ENCODE measurements around the gene PRIMPOL. TPM values are rescaled to one million over a fixed set of nuclear protein-coding genes. Genes with fewer than 3 reads are reported as not detected.

The PRIMPOL gene
- total and polyA plus RNA-seq, 2 of the 4 experiments (the other 2 are of a cell fraction) = 5.6 to 8.8 TPM

DNA sequence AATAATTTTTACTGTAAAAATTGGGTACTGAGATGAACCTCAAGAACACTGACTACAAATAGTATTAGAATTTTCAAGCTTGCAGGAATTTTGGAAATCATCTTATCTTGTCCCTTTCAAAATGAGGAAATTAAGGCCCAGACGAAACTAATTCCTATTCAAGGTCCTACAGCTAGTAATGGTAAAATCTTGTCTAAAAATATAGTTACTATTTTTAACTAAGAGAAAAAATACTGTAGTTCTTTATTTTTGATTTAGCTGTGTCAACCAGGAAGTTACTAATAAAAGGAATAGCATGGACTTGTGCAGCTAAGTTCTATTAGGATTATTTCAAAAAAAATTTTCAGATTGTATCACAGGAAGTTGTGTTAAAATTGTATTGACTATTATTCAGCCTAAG lies 12.7 kb downstream of the PRIMPOL start:
- ChIA-PET CTCF (interaction anchor here (1.3 kb wide), 1 partner anchor 9 kb away, joined by 3 read pairs; no protein-coding TSS in a partner anchor), POLR2A (ENCODE audit: unreplicated experiment) (no interaction called here)
- H3K4me2 ChIP-seq (ENCODE audit: low read depth, low read length) = no peak overlapping the region
- dilution Hi-C loops (cut with HindIII; ENCODE audit: low sequenced_read_pairs, unreplicated experiment) = no loop called here
- no peak overlapping the region for H3K56ac ChIP-seq (ENCODE audit: extremely low read depth, insufficient read depth, low read length)
- no peak overlapping the region for H3K18ac ChIP-seq (ENCODE audit: low read depth, low read length)
- no peaks in the 10 kb centered on the region for H3K9me1 ChIP-seq (ENCODE audit: insufficient read depth, low read length)
- no peaks in the 10 kb centered on the region for H3K79me1 ChIP-seq (ENCODE audit: low read depth in 1 of 2, low read length in 2 of 2)
- no peak for TF ChIP-seq CEBPB (IDR thresholded peaks at IDR 0.05; ENCODE audit: low read depth, low read length)
- TF ChIP-seq, protein P1, sequence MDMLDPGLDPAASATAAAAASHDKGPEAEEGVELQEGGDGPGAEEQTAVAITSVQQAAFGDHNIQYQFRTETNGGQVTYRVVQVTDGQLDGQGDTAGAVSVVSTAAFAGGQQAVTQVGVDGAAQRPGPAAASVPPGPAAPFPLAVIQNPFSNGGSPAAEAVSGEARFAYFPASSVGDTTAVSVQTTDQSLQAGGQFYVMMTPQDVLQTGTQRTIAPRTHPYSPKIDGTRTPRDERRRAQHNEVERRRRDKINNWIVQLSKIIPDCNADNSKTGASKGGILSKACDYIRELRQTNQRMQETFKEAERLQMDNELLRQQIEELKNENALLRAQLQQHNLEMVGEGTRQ (IDR thresholded peaks at IDR 0.05; ENCODE audit: low read depth, low read length) = no peak
- TF ChIP-seq RFX5 (IDR thresholded peaks at IDR 0.05; ENCODE audit: low read depth, low read length) = no peak
- no peak for TF ChIP-seq MAFK (IDR thresholded peaks at IDR 0.05; ENCODE audit: low read depth, low read length)
- TF ChIP-seq CHD1 (IDR thresholded peaks at IDR 0.05; ENCODE audit: low read depth, low read length) = no peak
- TF ChIP-seq BHLHE40 (IDR thresholded peaks at IDR 0.05; ENCODE audit: low read depth, low read length) = no peak
- TF ChIP-seq, protein P2, sequence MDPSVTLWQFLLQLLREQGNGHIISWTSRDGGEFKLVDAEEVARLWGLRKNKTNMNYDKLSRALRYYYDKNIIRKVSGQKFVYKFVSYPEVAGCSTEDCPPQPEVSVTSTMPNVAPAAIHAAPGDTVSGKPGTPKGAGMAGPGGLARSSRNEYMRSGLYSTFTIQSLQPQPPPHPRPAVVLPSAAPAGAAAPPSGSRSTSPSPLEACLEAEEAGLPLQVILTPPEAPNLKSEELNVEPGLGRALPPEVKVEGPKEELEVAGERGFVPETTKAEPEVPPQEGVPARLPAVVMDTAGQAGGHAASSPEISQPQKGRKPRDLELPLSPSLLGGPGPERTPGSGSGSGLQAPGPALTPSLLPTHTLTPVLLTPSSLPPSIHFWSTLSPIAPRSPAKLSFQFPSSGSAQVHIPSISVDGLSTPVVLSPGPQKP (IDR thresholded peaks at IDR 0.05; ENCODE audit: borderline replicate concordance, low read depth, low read length) = no peak
- TF ChIP-seq SMC3 (IDR thresholded peaks at IDR 0.05; ENCODE audit: low read depth, low read length) = no peak
- TF ChIP-seq RCOR1 (IDR thresholded peaks at IDR 0.05; ENCODE audit: insufficient replicate concordance, low read length) = no peak
- no peak for TF ChIP-seq POLR2A (IDR thresholded peaks at IDR 0.05; ENCODE audit: low read depth, low read length)
- TF ChIP-seq NFE2L2 (IDR thresholded peaks at IDR 0.05; ENCODE audit: low read depth, low read length) = no peak
- H3K23ac ChIP-seq (ENCODE audit: low read depth, low read length) = no peak overlapping the region
- H3K14ac ChIP-seq (replicated peaks; ENCODE audit: low read depth, low read length) = no peak overlapping the region
- H2AFZ ChIP-seq (replicated peaks; ENCODE audit: low read length, poor library complexity) = no peak overlapping the region
- H3K27ac ChIP-seq (ENCODE audit: insufficient read depth, low read length) = no peak overlapping the region
- DNase-seq = no peak
- in situ Hi-C loops (cut with MboI; ENCODE audit: low sequenced_read_pairs) = no loop called here
- no peaks in the 10 kb centered on the region for H4K20me1 ChIP-seq (ENCODE audit: insufficient read depth, low read length)
- no peaks in the 10 kb centered on the region for H3K9me3 ChIP-seq (ENCODE audit: control insufficient read depth, insufficient read depth, low read length)
- no peak overlapping the region for H2AK5ac ChIP-seq (ENCODE audit: low read depth, low read length)
- H4K5ac ChIP-seq (ENCODE audit: low read depth, low read length) = no peak overlapping the region
- no peaks in the 10 kb centered on the region for H3K4me1 ChIP-seq (ENCODE audit: control insufficient read depth, insufficient read depth, low read length)
- no peak overlapping the region for H2AK9ac ChIP-seq (replicated peaks; ENCODE audit: low read depth, low read length, poor library complexity)
- no peak overlapping the region for H2BK15ac ChIP-seq (ENCODE audit: low read depth, low read length)
- intact Hi-C loops (cut with micrococcal nuclease) = no loop called here
- no CpG with 5 or more reads among the region's 1 CpG for WGBS, 2 experiments (ENCODE audit: extremely low coverage in 2 of 2, insufficient read length in 1 of 2)
- no peak overlapping the region for H3K4me3 ChIP-seq (ENCODE audit: insufficient read depth, low read depth, low read length)
- no peak overlapping the region for H3K9ac ChIP-seq (ENCODE audit: low read depth, low read length)
- ATAC-seq (ENCODE audit: low read depth) = no peak
- H3K36me3 ChIP-seq (ENCODE audit: control insufficient read depth, insufficient read depth, low read length) = peaks cover 6% of the 10 kb centered on the region
- BruUV-seq (replicated peaks) = no TSS peak
- no peak overlapping the region for H2BK5ac ChIP-seq (ENCODE audit: low read depth, low read length, poor library complexity, severe bottlenecking)
- H4K91ac ChIP-seq (ENCODE audit: insufficient read depth, low read depth, low read length) = no peak overlapping the region
- no peak overlapping the region for H3K4ac ChIP-seq (ENCODE audit: low read depth, low read length)
- no peaks in the 10 kb centered on the region for H3K27me3 ChIP-seq (ENCODE audit: control insufficient read depth, insufficient read depth, low read length)
- H4K8ac ChIP-seq (ENCODE audit: low read depth in 2 of 2, low read length in 2 of 2) = no peak overlapping the region
- H2BK120ac ChIP-seq (ENCODE audit: low read depth, low read length) = no peak overlapping the region
- no peak overlapping the region for H2BK20ac ChIP-seq (ENCODE audit: low read depth, low read length)

Measured in IMR-90 (cell line).